GM23338 (cell line): ENCODE data around the gene NPNT. TPM values are rescaled to one million over a fixed set of nuclear protein-coding genes. Genes with fewer than 3 reads are reported as not detected.

Experiments
- ATAC-seq: fragments of 200-7000 bp; cut with Tn5 transposase; 3 replicates; pipeline ENCODE4 v1.9.1; 2020
- DNase-seq: peaks from one replicate; pipeline ENCODE4 v3.0.0-alpha.2; 2015; ENCODE audit warnings: low spot score
- H2AFZ ChIP-seq: fragments of 200-600 bp; sonication (generic); 2 replicates; pipeline ENCODE4 v1.8.0; 2016; ENCODE audit warnings: antibody characterized with exemption, mild to moderate bottlenecking, moderate library complexity
- H3F3A ChIP-seq: fragments of 200-600 bp; sonication (generic); replicated peaks from 2 replicates; pipeline ENCODE4 v1.8.0; 2017; ENCODE audit warnings: antibody characterized with exemption, mixed run types, low read depth
- H3K27ac ChIP-seq: fragments of 200-600 bp; sonication (generic); 2 replicates; pipeline ENCODE4 v1.6.1; 2016; ENCODE audit warnings: low read depth
- H3K27me3 ChIP-seq: fragments of 200-600 bp; sonication (generic); 2 replicates; pipeline ENCODE4 v1.8.0; 2016; ENCODE audit warnings: mild to moderate bottlenecking, mixed run types, moderate library complexity; ENCODE audit not compliant: insufficient read depth
- H3K36me3 ChIP-seq: fragments of 200-600 bp; sonication (generic); 2 replicates; pipeline ENCODE4 v1.8.0; 2016; ENCODE audit warnings: mild to moderate bottlenecking; ENCODE audit not compliant: insufficient read depth
- H3K4me1 ChIP-seq: fragments of 200-600 bp; sonication (generic); 2 replicates; pipeline ENCODE4 v1.8.0; 2016; ENCODE audit warnings: mild to moderate bottlenecking, moderate library complexity; ENCODE audit not compliant: insufficient read depth
- H3K4me2 ChIP-seq: fragments of 200-600 bp; sonication (generic); 2 replicates; pipeline ENCODE4 v1.7.1; 2017; ENCODE audit warnings: mixed run types
- H3K4me3 ChIP-seq: fragments of 200-600 bp; sonication (generic); 2 replicates; pipeline ENCODE4 v1.6.1; 2016; ENCODE audit warnings: mixed run types
- H3K79me2 ChIP-seq: fragments of 200-600 bp; sonication (generic); replicated peaks from 2 replicates; pipeline ENCODE4 v1.8.0; 2017; ENCODE audit warnings: mild to moderate bottlenecking; ENCODE audit not compliant: insufficient read depth
- H3K9me2 ChIP-seq: fragments of 200-600 bp; sonication (generic); 2 replicates; pipeline ENCODE4 v1.8.0; 2017; ENCODE audit not compliant: insufficient read depth
- H4K20me1 ChIP-seq: fragments of 200-600 bp; sonication (generic); replicated peaks from 2 replicates; pipeline ENCODE4 v1.8.0; 2017; ENCODE audit warnings: mild to moderate bottlenecking; ENCODE audit not compliant: insufficient read depth
- H3K27ac Mint-ChIP-seq: 2 replicates; pipeline ENCODE4 v1.8.0; 2020; ENCODE audit warnings: inconsistent platforms, mild to moderate bottlenecking, moderate library complexity, mixed read lengths
- H3K27me3 Mint-ChIP-seq: 3 replicates; pipeline ENCODE4 v1.8.0; 2022; ENCODE audit warnings: low read depth, mild to moderate bottlenecking, moderate library complexity, mixed read lengths, inconsistent platforms; ENCODE audit not compliant: insufficient read depth, poor library complexity
- H3K36me3 Mint-ChIP-seq: 3 replicates; pipeline ENCODE4 v1.8.0; 2021; ENCODE audit warnings: low read depth, mild to moderate bottlenecking, inconsistent platforms, moderate library complexity, mixed read lengths
- H3K4me1 Mint-ChIP-seq: 3 replicates; pipeline ENCODE4 v1.8.0; 2020; ENCODE audit warnings: mild to moderate bottlenecking, inconsistent platforms, mixed read lengths
- H3K4me3 Mint-ChIP-seq: 3 replicates; pipeline ENCODE4 v1.8.0; 2021; ENCODE audit warnings: moderate library complexity, mild to moderate bottlenecking, inconsistent platforms, mixed read lengths
- H3K9me3 Mint-ChIP-seq: 3 replicates; pipeline ENCODE4 v1.8.0; 2020; ENCODE audit warnings: moderate library complexity, mild to moderate bottlenecking, inconsistent platforms, mixed read lengths
- ETS1 ChIP-seq: IDR thresholded peaks from 2 replicates; pipeline ENCODE4 v1.6.1; 2016; ENCODE audit warnings: antibody characterized with exemption
- EZH2 ChIP-seq: fragments of 200-600 bp; sonication (generic); IDR thresholded peaks from one replicate; pipeline ENCODE4 v1.8.0; 2017; ENCODE audit warnings: antibody characterized with exemption, mild to moderate bottlenecking, low read depth; ENCODE audit not compliant: unreplicated experiment
- EZH2phosphoT487 ChIP-seq: fragments of 200-600 bp; sonication (generic); IDR thresholded peaks from one replicate; pipeline ENCODE4 v1.8.1; 2018; ENCODE audit warnings: antibody characterized with exemption; ENCODE audit not compliant: unreplicated experiment
- JUNB ChIP-seq: IDR thresholded peaks from one replicate; pipeline ENCODE4 v1.6.1; 2016; ENCODE audit warnings: antibody characterized with exemption; ENCODE audit not compliant: unreplicated experiment
- NANOG ChIP-seq: IDR thresholded peaks from 2 replicates; pipeline ENCODE4 v1.6.1; 2016; ENCODE audit warnings: antibody characterized with exemption, borderline replicate concordance
- POLR2AphosphoS5 ChIP-seq: IDR thresholded peaks from 2 replicates; pipeline ENCODE4 v1.6.1; 2016; ENCODE audit warnings: antibody characterized with exemption, low read depth
- REST ChIP-seq: IDR thresholded peaks from one replicate; pipeline ENCODE4 v1.6.1; 2018; ENCODE audit warnings: antibody characterized with exemption; ENCODE audit not compliant: unreplicated experiment
- ZNF114 ChIP-seq: fragments of 250-450 bp; sonication (Bioruptor Pico); IDR thresholded peaks from 2 replicates; pipeline ENCODE4 v1.5.0; 2020; ENCODE audit warnings: mild to moderate bottlenecking, moderate library complexity
- ZNF331 ChIP-seq: fragments of 250-450 bp; sonication (Bioruptor Pico); IDR thresholded peaks from 2 replicates; pipeline ENCODE4 v1.5.0; 2020; ENCODE audit warnings: low read depth, mild to moderate bottlenecking, moderate library complexity
- polyA plus RNA-seq: library from polyadenylated mRNA; unstranded; fragments of >200 nt; fragmentation: Nextera tagmentation; extraction: Ambion mirVana; gene quantifications from 2 replicates; pipeline ENCODE4 v1.2.1, GENCODE V29; 2016
- total RNA-seq: library from RNA; depleted of rRNA; stranded (reverse); fragments of >200 nt; shearing (Covaris generic); gene quantifications from 2 replicates; pipeline ENCODE4 v1.2.3, GENCODE V29; 2014

Gene NPNT
- total and polyA plus RNA-seq, 2 experiments from 2014 or later = 1.4 TPM

- Mint-ChIP-seq H3K4me3 (no peak overlapping the region), H3K4me1 (peaks cover 22% of the 10 kb centered on the region)
Measured at GRCh38 chr4:105996845-105997244, 101.6 kb downstream of the NPNT start.

More at GRCh38 chr4:105996845-105997244, 101.6 kb downstream of the NPNT start:
- Mint-ChIP-seq H3K27ac (no peak overlapping the region), H3K27me3 (no peaks in the 10 kb centered on the region), H3K9me3 (no peaks in the 10 kb centered on the region; the same call in 2 of the 3 replicates), H3K36me3 (no peaks in the 10 kb centered on the region)
- Histone ChIP-seq H4K20me1 (no peaks in the 10 kb centered on the region), H3K9me2 (0 out of 2 replicates have a peak, but pooled peaks cover 3% of the 10 kb centered on the region), H2AFZ (no peak overlapping the region), H3K4me2 (no peak overlapping the region), H3K4me3 (no peak overlapping the region), H3F3A (no peaks in the 10 kb centered on the region), H3K79me2 (no peaks in the 10 kb centered on the region), H3K27me3 (no peaks in the 10 kb centered on the region), H3K27ac (no peak overlapping the region), H3K4me1 (peaks cover 18% of the 10 kb centered on the region), H3K36me3 (no peaks in the 10 kb centered on the region)
- no peak for ATAC-seq
- TF ChIP-seq POLR2AphosphoS5 (no peak), ZNF114 (CRISPR knock-in tag) (no peak), ZNF331 (CRISPR knock-in tag) (no peak), EZH2phosphoT487 (no peak), JUNB (no peak), NANOG (no peak), ETS1 (no peak), REST (no peak), EZH2 (no peak)
- DNase-seq = no peak
